GM12891 (cell line): Measurements from ENCODE around the gene MEI4.

Source experiments
- DNase-seq: peaks from one replicate; pipeline ENCODE4 v3.0.0; 2011; ENCODE audit warnings: low spot score; ENCODE audit not compliant: insufficient read length
- FAIRE-seq: peaks from 2 replicates; lab custom pipeline; 2011; peaks lifted over from hg19 to GRCh38; lab: Jason Lieb, UNC
- PAX5 ChIP-seq: IDR thresholded peaks from 2 replicates; pipeline ENCODE4 v1.6.1; 2011; ENCODE audit warnings: low read length, moderate library complexity, mild to moderate bottlenecking; ENCODE audit not compliant: insufficient read depth, severe bottlenecking
- POLR2A ChIP-seq: IDR thresholded peaks from 2 replicates; pipeline ENCODE4 v1.6.1; 2011; ENCODE audit warnings: low read depth, low read length, control low read depth
- POLR2AphosphoS5 ChIP-seq: IDR thresholded peaks from 2 replicates; pipeline ENCODE4 v1.6.1; 2011; ENCODE audit warnings: low read depth, low read length, control low read depth
- POU2F2 ChIP-seq: IDR thresholded peaks from 2 replicates; pipeline ENCODE4 v1.6.1; 2011; ENCODE audit warnings: low read depth, mild to moderate bottlenecking, control low read depth, low read length, moderate library complexity
- SPI1 ChIP-seq: IDR thresholded peaks from 2 replicates; pipeline ENCODE4 v1.6.1; 2011; ENCODE audit warnings: low read depth, low read length, control low read depth
- TAF1 ChIP-seq: IDR thresholded peaks from 2 replicates; pipeline ENCODE4 v1.6.1; 2011; ENCODE audit warnings: low read depth, low read length, control low read depth

MEI4 gene

DNA sequence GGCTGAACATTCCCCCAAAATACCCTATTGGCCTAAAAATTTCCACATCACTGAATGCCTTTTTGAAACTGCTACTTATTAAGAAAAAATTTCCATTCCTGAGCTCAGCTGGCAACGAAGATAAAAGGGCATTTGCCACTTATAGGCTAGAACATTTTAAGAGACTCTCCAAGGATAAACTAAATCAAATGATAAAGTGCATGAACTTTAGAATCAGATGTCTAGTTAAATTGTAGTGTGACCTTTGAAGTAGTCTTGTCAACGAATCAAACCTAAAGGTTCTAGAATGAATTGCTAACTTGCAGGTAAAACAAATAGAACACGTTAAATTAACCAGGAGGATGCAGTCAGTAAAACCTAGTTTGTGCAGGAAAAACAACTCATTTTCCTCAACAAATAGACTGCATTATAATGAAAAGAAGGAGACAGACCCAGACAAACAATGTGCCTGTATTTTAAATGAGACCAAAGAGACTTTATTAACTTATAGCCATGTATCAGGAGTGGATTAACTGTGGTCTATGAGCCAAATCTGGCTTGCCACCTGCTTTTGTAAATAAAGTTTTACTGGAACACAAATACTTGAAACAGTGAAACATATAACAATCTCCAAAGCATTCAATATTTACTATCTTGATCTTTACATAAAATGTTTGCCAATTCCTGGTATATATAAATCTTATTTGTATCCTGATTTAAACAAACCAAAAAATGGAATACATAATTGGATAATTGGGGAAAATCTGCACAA lies 184.4 kb downstream of the MEI4 start:
- no peak for TF ChIP-seq SPI1
- TF ChIP-seq TAF1 = no peak
- no peak for TF ChIP-seq POLR2A
- TF ChIP-seq POU2F2 = no peak
- TF ChIP-seq POLR2AphosphoS5 = no peak
- no peak for FAIRE-seq
- DNase-seq = no peak

DNA sequence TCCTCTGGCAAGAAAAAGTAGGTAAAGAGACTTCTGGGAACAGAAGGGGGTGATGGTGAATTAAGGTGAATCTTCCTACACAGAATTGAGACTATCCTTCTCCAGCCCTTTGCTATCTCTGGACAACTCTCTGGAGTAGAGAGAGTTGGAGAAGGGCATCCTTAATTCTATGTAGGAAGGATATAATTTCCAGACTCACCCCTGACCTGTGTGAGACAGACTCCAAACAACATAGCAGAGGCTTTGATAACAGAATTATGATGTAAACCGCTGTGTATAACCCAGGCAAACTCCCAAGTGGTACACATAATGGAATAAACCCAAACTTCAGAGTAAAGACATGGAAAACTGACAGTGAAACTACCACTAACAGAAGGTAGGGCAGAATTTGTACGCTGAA lies 186.5 kb downstream of the MEI4 start:
- FAIRE-seq = no peak
- no peak for DNase-seq
- no peak for TF ChIP-seq POLR2A
- TF ChIP-seq SPI1 = no peak
- TF ChIP-seq POU2F2 = no peak

DNA sequence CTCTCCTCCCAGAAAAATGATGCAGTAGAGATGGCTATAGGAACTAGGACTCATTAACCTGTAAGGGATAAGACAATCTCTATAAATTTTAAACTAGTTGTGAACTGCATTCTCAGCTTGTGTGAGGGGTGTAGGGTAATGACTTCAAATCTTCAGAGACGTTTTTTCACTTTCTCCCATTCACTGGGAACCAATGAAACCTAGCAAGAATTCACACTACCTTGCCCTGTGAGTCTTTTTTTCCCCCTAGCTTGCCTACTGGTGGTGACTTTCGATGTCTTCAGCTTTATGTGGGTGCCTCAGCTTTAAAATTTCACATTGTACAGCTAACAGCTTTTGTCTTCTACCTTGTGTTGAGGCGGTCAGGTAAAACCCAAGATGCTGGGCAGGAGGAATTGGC lies 192.0 kb downstream of the MEI4 start:
- DNase-seq = no peak
- FAIRE-seq = no peak
- TF ChIP-seq POLR2A = no peak
- TF ChIP-seq POU2F2 = no peak
- no peak for TF ChIP-seq PAX5
- TF ChIP-seq TAF1 = no peak
- TF ChIP-seq SPI1 = no peak
- no peak for TF ChIP-seq POLR2AphosphoS5

DNA sequence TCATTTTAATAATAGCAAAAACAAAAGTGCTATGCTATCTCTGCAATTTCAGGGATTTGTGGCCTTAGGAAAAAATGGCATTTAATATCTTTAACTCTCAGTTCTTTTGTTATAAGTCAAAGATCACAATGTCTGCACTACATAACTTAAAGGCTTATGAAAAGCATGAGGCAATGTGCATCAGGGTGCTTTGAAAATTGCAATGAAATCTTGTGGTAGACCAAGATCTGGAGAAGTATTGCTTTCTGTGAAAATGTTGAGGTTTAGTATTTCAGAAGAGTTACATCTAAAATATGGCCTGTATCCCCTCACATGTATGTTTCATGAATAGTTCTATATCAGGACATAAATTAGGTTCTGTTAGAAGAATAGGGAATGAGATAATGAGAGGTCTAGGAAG lies 200.6 kb downstream of the MEI4 start:
- TF ChIP-seq POLR2A = no peak
- no peak for TF ChIP-seq PAX5
- TF ChIP-seq POU2F2 = no peak
- TF ChIP-seq POLR2AphosphoS5 = no peak
- no peak for TF ChIP-seq SPI1
- TF ChIP-seq TAF1 = no peak
- DNase-seq (no peak), FAIRE-seq (no peak)

DNA sequence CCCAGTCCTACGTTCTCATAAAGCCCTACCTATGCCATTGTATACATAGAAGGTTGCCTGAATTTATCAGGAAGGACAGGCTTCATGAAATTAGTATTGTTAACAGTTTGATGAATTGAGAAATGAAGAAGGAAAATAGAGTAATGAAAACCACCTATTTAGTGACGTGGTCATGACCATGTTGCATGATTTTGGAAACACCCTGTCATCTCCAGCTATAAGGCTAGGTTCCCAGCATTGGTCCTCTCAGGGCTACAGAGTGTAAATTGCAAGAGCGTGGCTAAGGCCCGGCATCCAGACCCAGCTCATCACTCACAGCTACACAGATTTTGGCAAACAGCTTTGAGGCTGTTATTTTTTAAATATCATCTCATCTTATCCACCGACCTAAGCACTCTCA lies 203.6 kb downstream of the MEI4 start:
- DNase-seq (no peak), FAIRE-seq (no peak)
- TF ChIP-seq POLR2A = no peak
- no peak for TF ChIP-seq TAF1
- no peak for TF ChIP-seq SPI1
- TF ChIP-seq PAX5 = no peak
- TF ChIP-seq POU2F2 = no peak
- TF ChIP-seq POLR2AphosphoS5 = no peak

DNA sequence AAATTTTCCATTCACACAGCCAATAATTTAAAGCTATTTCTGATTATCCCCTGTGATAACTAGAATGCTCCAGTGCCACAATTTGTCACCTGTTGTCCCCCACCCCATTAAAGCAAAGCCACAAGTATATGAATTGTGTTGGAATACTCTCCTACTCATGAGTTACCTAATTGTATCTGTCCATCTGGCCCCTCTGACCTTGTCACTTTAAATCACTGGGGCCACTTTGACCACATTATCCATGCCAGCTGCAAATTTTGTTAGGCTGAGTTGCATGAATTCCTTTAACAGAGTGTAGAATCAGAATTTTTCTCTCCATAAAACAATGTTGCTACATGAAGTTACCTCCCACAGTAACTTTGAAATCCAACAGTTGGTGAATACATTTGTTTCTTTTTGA lies 204.6 kb downstream of the MEI4 start:
- FAIRE-seq = no peak
- DNase-seq = no peak
- TF ChIP-seq SPI1 = no peak
- no peak for TF ChIP-seq POU2F2
- no peak for TF ChIP-seq TAF1
- no peak for TF ChIP-seq POLR2AphosphoS5
- no peak for TF ChIP-seq PAX5
- TF ChIP-seq POLR2A = no peak

DNA sequence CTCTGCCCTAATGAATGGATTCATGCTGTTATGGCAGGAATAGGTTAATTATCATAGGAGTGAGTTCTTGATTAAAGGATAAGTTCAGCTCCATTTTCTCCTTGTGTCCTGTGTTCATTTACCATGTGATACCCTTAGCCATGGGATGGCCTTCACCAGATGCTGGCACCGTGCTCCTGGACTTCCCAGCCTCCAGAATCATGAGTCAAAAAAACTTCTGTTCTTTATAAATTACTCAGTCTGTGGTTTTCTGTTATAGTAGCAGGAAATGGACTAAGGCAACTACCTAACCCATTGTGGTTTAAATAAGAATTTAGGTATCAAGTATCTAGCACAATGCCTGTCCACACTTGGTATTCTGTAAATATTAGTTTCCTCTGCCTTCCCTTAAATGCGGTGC lies 223.5 kb downstream of the MEI4 start:
- no peak for FAIRE-seq
- TF ChIP-seq POLR2AphosphoS5 (no peak), TAF1 (no peak), PAX5 (no peak), SPI1 (no peak), POU2F2 (no peak), POLR2A (no peak)
- no peak for DNase-seq

DNA sequence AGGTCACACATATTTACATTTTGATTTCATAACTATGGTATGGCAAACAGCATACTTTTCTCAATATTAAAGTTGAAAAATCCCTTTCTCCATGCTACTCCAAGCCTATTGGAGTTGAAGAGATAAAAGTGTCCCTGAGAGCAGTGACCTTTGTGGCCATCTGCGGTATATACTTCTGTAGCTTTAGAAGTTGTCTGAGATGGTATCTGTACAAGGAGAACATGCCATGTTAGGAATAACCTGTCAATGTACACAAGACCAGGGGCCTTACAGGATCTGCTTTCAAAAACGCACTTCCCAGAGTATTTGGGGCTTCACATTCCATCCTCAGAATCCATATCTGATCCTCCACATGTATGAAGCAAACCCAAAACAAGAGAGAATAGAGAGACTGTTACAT lies 226.7 kb downstream of the MEI4 start:
- TF ChIP-seq SPI1 (no peak), POU2F2 (no peak), TAF1 (no peak), POLR2AphosphoS5 (no peak), PAX5 (no peak), POLR2A (no peak)
- DNase-seq = no peak
- FAIRE-seq = no peak

DNA sequence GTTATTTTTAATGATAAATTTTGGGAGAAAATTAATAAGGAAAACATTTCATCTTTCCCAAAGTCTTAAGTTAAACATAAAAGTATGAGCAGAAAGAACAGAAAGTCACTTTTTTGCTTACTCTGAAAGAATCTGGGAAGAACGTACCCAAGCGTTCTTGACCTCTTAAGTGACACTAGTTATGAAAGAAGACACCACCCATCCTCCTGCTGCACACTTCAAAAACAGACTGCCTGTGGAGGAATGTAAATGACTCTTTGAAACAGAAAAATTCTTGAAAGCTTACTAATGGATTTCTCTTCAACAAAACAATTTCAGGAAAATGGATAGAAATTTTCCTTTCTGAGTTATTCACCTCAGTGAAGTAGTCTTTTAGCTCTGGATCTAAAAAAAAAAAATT lies 227.7 kb downstream of the MEI4 start:
- TF ChIP-seq TAF1 = no peak
- TF ChIP-seq POLR2A = no peak
- TF ChIP-seq SPI1 = no peak
- no peak for TF ChIP-seq POU2F2
- no peak for TF ChIP-seq PAX5
- no peak for TF ChIP-seq POLR2AphosphoS5
- no peak for DNase-seq
- no peak for FAIRE-seq

DNA sequence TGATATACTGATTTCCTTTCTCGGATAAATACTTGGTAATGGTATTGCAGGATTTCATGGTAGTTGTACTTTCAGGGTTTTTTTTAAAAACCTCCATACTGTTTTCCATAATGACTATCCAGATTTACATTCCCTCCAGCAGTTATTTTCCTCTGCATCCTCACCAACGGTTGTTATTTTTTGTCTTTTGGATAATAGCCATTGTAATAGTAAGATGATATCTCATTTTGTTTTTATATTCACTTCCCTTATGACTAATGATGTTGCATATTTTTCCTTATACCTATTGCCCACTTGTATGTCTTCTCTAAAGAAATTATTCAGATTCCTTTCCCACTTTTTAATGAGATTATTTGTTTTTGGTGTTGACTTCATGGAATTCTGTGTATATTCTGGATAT lies 231.0 kb downstream of the MEI4 start:
- TF ChIP-seq SPI1 (no peak), TAF1 (no peak), POU2F2 (no peak), POLR2A (no peak), PAX5 (no peak), POLR2AphosphoS5 (no peak)
- no peak for DNase-seq
- FAIRE-seq = no peak

DNA sequence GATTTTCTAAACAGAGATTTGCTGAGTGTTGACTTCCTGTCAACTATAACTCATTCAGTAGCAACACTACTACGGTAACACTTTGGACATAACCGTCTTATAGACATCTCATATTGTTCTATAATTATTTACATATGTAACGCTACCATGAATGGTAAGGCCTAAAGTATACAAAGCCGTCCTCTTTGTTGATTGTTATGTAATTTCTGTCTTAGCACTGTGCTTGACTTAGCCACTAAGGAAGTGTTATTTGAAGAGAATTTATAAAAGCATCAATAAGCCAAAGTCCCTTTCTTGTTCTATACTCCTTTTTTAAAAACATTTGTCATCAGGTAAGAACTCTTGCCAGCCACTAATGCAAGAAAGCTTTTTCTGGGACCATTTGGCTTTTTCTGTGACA lies 240.6 kb downstream of the MEI4 start:
- no peak for FAIRE-seq
- DNase-seq = no peak
- no peak for TF ChIP-seq POLR2A
- no peak for TF ChIP-seq TAF1
- TF ChIP-seq SPI1 = no peak
- TF ChIP-seq POLR2AphosphoS5 = no peak
- no peak for TF ChIP-seq POU2F2
- no peak for TF ChIP-seq PAX5
